Measurements from ENCODE around the gene EPM2A.

DNA sequence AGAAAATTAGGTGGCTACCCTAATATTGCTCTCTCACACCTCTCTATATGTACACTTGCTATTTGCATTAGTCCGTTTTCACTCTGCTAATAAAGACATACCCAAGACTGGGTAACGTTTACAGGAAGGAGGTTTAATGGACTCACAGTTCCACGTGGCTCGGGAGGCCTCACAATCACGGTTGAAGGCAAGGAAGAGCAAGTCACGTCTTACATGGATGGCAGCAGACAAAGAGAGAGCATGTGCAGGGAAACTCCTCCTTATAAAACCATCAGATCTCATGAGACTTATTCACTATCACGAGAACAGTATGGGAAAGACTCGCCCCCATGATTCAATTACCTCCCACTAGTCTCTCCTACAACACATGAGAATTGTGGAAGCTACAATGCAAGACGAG lies 53.4 kb downstream of the EPM2A start:
- TF ChIP-seq POLR2AphosphoS5 (IDR thresholded peaks at IDR 0.05; ENCODE audit: low read depth, low read length), result no peak
- no peak for TF ChIP-seq POLR2A (IDR thresholded peaks at IDR 0.05; ENCODE audit: low read depth, low read length)
- no peak for TF ChIP-seq TAF1 (IDR thresholded peaks at IDR 0.05; ENCODE audit: borderline replicate concordance, low read depth, low read length)
